HFFc6 (cell line): ENCODE data around the gene RAB27B. TPM values are rescaled to one million over a fixed set of nuclear protein-coding genes. Genes with fewer than 3 reads are reported as not detected.

Experiments
- DNase-seq: peaks from one replicate; pipeline ENCODE4 v3.0.0-alpha.2; 2018
- H3K27ac Mint-ChIP-seq: 2 replicates; pipeline ENCODE4 v1.8.0; 2020; ENCODE audit warnings: mild to moderate bottlenecking, mixed read lengths
- H3K27me3 Mint-ChIP-seq: 2 replicates; pipeline ENCODE4 v1.8.0; 2021; ENCODE audit warnings: mild to moderate bottlenecking, moderate library complexity, mixed read lengths; ENCODE audit not compliant: insufficient read depth
- H3K36me3 Mint-ChIP-seq: 2 replicates; pipeline ENCODE4 v1.8.0; 2021; ENCODE audit warnings: low read depth, mixed read lengths
- H3K4me1 Mint-ChIP-seq: 2 replicates; pipeline ENCODE4 v1.8.0; 2020; ENCODE audit warnings: low read depth, mixed read lengths
- H3K4me3 Mint-ChIP-seq: 2 replicates; pipeline ENCODE4 v1.8.0; 2020; ENCODE audit warnings: mild to moderate bottlenecking, moderate library complexity, mixed read lengths
- H3K9me3 Mint-ChIP-seq: 2 replicates; pipeline ENCODE4 v1.8.0; 2020; ENCODE audit warnings: mild to moderate bottlenecking, mixed read lengths
- CTCF ChIP-seq: fragments of 200-600 bp; sonication (generic); IDR thresholded peaks from 2 replicates; pipeline ENCODE4 v1.5.0; 2021; ENCODE audit warnings: antibody characterized with exemption, mild to moderate bottlenecking
- total RNA-seq, 6 experiments: library from RNA; stranded (reverse); fragmentation: NEBNext Ultra II Directional; extraction: Animal tissue kit (Norgen Biotek cat#: 25700); gene quantifications; 2 replicates in 1 of 6; 3 replicates in 5 of 6; pipeline ENCODE4 v1.2.3, GENCODE V29; 2021

Gene RAB27B
- total RNA-seq, 6 experiments from 2014 or later: 0.34 to 2.2 (median 0.79) TPM

- no peak overlapping the region for H3K4me3 Mint-ChIP-seq
- no peak for TF ChIP-seq CTCF
- peak overlapping the region; percentile 65 for H3K27ac Mint-ChIP-seq
- peaks cover 16% of the 10 kb centered on the region for H3K4me1 Mint-ChIP-seq
- no peak for DNase-seq
- no peaks in the 10 kb centered on the region for H3K27me3 Mint-ChIP-seq
- H3K36me3 Mint-ChIP-seq: no peaks in the 10 kb centered on the region; the same call in 1 of the 2 replicates
- H3K9me3 Mint-ChIP-seq: no peaks in the 10 kb centered on the region
Measured at GRCh38 chr18:54787121-54787520, 41.2 kb upstream of the RAB27B start.

GRCh38 chr18:54787616-54788015, 40.7 kb upstream of the RAB27B start:
- TF ChIP-seq CTCF: no peak
- H3K36me3 Mint-ChIP-seq: no peaks in the 10 kb centered on the region; the same call in 1 of the 2 replicates
- H3K4me1 Mint-ChIP-seq: peaks cover 16% of the 10 kb centered on the region
- H3K4me3 Mint-ChIP-seq: no peak overlapping the region
- H3K27me3 Mint-ChIP-seq: no peaks in the 10 kb centered on the region
- DNase-seq: peak; percentile 75
- peak overlapping the region; percentile 65 for H3K27ac Mint-ChIP-seq
- no peaks in the 10 kb centered on the region for H3K9me3 Mint-ChIP-seq

- Mint-ChIP-seq H3K27me3 (no peaks in the 10 kb centered on the region), H3K27ac (no peak overlapping the region), H3K4me3 (no peak overlapping the region), H3K36me3 (no peaks in the 10 kb centered on the region), H3K9me3 (no peaks in the 10 kb centered on the region), H3K4me1 (peaks cover 16% of the 10 kb centered on the region)
- no peak for DNase-seq
- TF ChIP-seq CTCF: no peak
Measured at GRCh38 chr18:54790109-54790508, 38.2 kb upstream of the RAB27B start.

- Mint-ChIP-seq H3K4me3 (no peak overlapping the region), H3K4me1 (peaks cover 16% of the 10 kb centered on the region), H3K27me3 (peaks cover 2% of the 10 kb centered on the region; the same call in 1 of the 2 replicates), H3K36me3 (no peaks in the 10 kb centered on the region), H3K9me3 (no peaks in the 10 kb centered on the region), H3K27ac (no peak overlapping the region)
- TF ChIP-seq CTCF: no peak
- no peak for DNase-seq
Measured at GRCh38 chr18:54791657-54792056, 36.6 kb upstream of the RAB27B start.

GRCh38 chr18:54792079-54792478, 36.2 kb upstream of the RAB27B start:
- Mint-ChIP-seq H3K4me3 (no peak overlapping the region), H3K27ac (no peak overlapping the region), H3K36me3 (no peaks in the 10 kb centered on the region), H3K9me3 (no peaks in the 10 kb centered on the region), H3K27me3 (peaks cover 3% of the 10 kb centered on the region; the same call in 1 of the 2 replicates), H3K4me1 (peaks cover 13% of the 10 kb centered on the region)
- DNase-seq: no peak
- TF ChIP-seq CTCF: no peak

- H3K4me3 Mint-ChIP-seq: no peak overlapping the region
- H3K27ac Mint-ChIP-seq: no peak overlapping the region
- no peak for DNase-seq
- TF ChIP-seq CTCF: no peak
- H3K4me1 Mint-ChIP-seq: no peaks in the 10 kb centered on the region; the same call in 1 of the 2 replicates
- no peaks in the 10 kb centered on the region for H3K36me3 Mint-ChIP-seq
- H3K9me3 Mint-ChIP-seq: no peaks in the 10 kb centered on the region
- peaks cover 3% of the 10 kb centered on the region; the same call in 1 of the 2 replicates for H3K27me3 Mint-ChIP-seq
Measured at GRCh38 chr18:54794823-54795222, 33.5 kb upstream of the RAB27B start.
